H1 (cell line): ENCODE data around the gene DELE1. TPM values are rescaled to one million over a fixed set of nuclear protein-coding genes. Genes with fewer than 3 reads are reported as not detected.

Experiments used
- CTCF ChIA-PET: fragments of 300-600 bp; sonication (Branson Sonifier 250); formaldehyde crosslinking; loops from one replicate; lab custom pipeline; 2021; ENCODE audit not compliant: partially characterized antibody; lab: Charles Lee
- POLR2A ChIA-PET: fragments of 300-600 bp; sonication (Branson Sonifier 250); formaldehyde crosslinking; loops from one replicate; lab custom pipeline; 2021; ENCODE audit warnings: inconsistent platforms; ENCODE audit not compliant: partially characterized antibody; lab: Charles Lee
- DNase-seq, 2 experiments: peaks; one replicate each; pipeline versions ENCODE4 v3.0.0 to v3.0.0-alpha.2; 2010 to 2022; ENCODE audit warnings: low spot score in 2 of 2, low read depth in 1 of 2, mixed read lengths in 1 of 2
- FAIRE-seq: peaks from 2 replicates; lab custom pipeline; 2011; peaks lifted over from hg19 to GRCh38; lab: Jason Lieb, UNC
- H2AFZ ChIP-seq: 2 replicates; pipeline ENCODE4 v1.8.1; 2012; ENCODE audit warnings: low read length, inconsistent platforms
- H2AK5ac ChIP-seq: 2 replicates; pipeline ENCODE4 v1.6.1; 2013; ENCODE audit warnings: low read depth, low read length
- H2BK120ac ChIP-seq: replicated peaks from 2 replicates; pipeline ENCODE3; 2013; ENCODE audit warnings: low read depth, low read length, inconsistent platforms
- H2BK12ac ChIP-seq: 2 replicates; pipeline ENCODE4 v1.6.1; 2013; ENCODE audit warnings: low read depth, low read length
- H2BK15ac ChIP-seq: 2 replicates; pipeline ENCODE4 v1.6.1; 2013; ENCODE audit warnings: low read length
- H2BK20ac ChIP-seq: 2 replicates; pipeline ENCODE4 v1.6.1; 2013; ENCODE audit warnings: low read length
- H2BK5ac ChIP-seq: 2 replicates; pipeline ENCODE4 v1.6.1; 2013; ENCODE audit warnings: low read depth, low read length
- H3K14ac ChIP-seq: 2 replicates; pipeline ENCODE4 v1.6.1; 2013; ENCODE audit warnings: inconsistent platforms; ENCODE audit not compliant: insufficient read length
- H3K18ac ChIP-seq: 2 replicates; pipeline ENCODE4 v1.6.1; 2013; ENCODE audit warnings: low read length; ENCODE audit errors: extremely low read depth
- H3K23ac ChIP-seq: 2 replicates; pipeline ENCODE4 v1.6.1; 2013; ENCODE audit warnings: inconsistent platforms; ENCODE audit not compliant: insufficient read length
- H3K23me2 ChIP-seq: 2 replicates; pipeline ENCODE4 v1.6.1; 2013; ENCODE audit warnings: low read depth, low read length
- H3K27ac ChIP-seq: 2 replicates; pipeline ENCODE4 v1.6.1; 2011; ENCODE audit warnings: low read depth, low read length, inconsistent platforms
- H3K27me3 ChIP-seq, 4 experiments: replicated peaks in 1 of 4; 1 replicate in 1 of 4; 2 replicates in 3 of 4; pipeline versions ENCODE4 v1.6.1 to v1.8.1; 2011 to 2013; ENCODE audit warnings: low read length in 3 of 4, mild to moderate bottlenecking in 3 of 4, inconsistent platforms in 2 of 4, mixed read lengths in 2 of 4, moderate library complexity in 1 of 4; ENCODE audit not compliant: control insufficient read depth in 3 of 4, insufficient read depth in 3 of 4; ENCODE audit errors: extremely low read depth in 1 of 4
- H3K36me3 ChIP-seq, 4 experiments: 2 replicates each; pipeline versions ENCODE4 v1.6.1 to v1.8.1; 2011 to 2013; ENCODE audit warnings: mild to moderate bottlenecking in 4 of 4, low read length in 3 of 4, moderate library complexity in 2 of 4, control low read depth in 1 of 4, inconsistent platforms in 1 of 4; ENCODE audit not compliant: insufficient read depth in 4 of 4, control insufficient read depth in 2 of 4
- H3K4ac ChIP-seq: replicated peaks from 2 replicates; pipeline ENCODE3; 2013; ENCODE audit warnings: low read length, low read depth, mixed read lengths, inconsistent platforms; ENCODE audit not compliant: insufficient read length
- H3K4me1 ChIP-seq, 4 experiments: replicated peaks in 1 of 4; 1 replicate in 1 of 4; 2 replicates in 3 of 4; pipeline versions ENCODE4 v1.6.1 to v1.8.1; 2011 to 2013; ENCODE audit warnings: low read length in 3 of 4, inconsistent platforms in 2 of 4, mixed read lengths in 1 of 4; ENCODE audit not compliant: insufficient read depth in 4 of 4, control insufficient read depth in 3 of 4
- H3K4me2 ChIP-seq, 2 experiments: 2 replicates each; pipeline versions ENCODE4 v1.6.1 to v1.8.1; 2011 to 2013; ENCODE audit warnings: low read depth in 2 of 2, low read length in 2 of 2, control low read depth in 1 of 2, inconsistent platforms in 1 of 2, mild to moderate bottlenecking in 1 of 2; ENCODE audit not compliant: insufficient read depth in 1 of 2
- H3K4me3 ChIP-seq, 4 experiments: fragments of 200-600, 300-600 bp in 1 of 4; sonication (generic), shearing (Covaris generic), sonication (Bioruptor Twin) in 1 of 4; 2 replicates each; pipeline versions ENCODE4 v1.5.1 to v1.8.1; 2011 to 2016; ENCODE audit warnings: low read length in 4 of 4, low read depth in 3 of 4, control low read depth in 2 of 4, inconsistent platforms in 2 of 4, mild to moderate bottlenecking in 2 of 4, mixed read lengths in 1 of 4, moderate library complexity in 1 of 4; ENCODE audit not compliant: insufficient read depth in 2 of 4; ENCODE audit errors: extremely low read depth in 1 of 4
- H3K56ac ChIP-seq: replicated peaks from 2 replicates; pipeline ENCODE3; 2013; ENCODE audit warnings: low read depth, mild to moderate bottlenecking, mixed read lengths, low read length, inconsistent platforms; ENCODE audit not compliant: insufficient read length
- H3K79me1 ChIP-seq: 2 replicates; pipeline ENCODE4 v1.6.1; 2013; ENCODE audit warnings: low read depth, low read length, control low read depth
- H3K79me2 ChIP-seq, 2 experiments: 2 replicates each; pipeline versions ENCODE4 v1.6.1 to v1.8.1; 2012 to 2013; ENCODE audit warnings: low read length in 2 of 2, mild to moderate bottlenecking in 2 of 2, inconsistent platforms in 1 of 2; ENCODE audit not compliant: insufficient read depth in 2 of 2, control insufficient read depth in 1 of 2
- H3K9ac ChIP-seq, 4 experiments: replicated peaks in 1 of 4; 1 replicate in 1 of 4; 2 replicates in 3 of 4; pipeline versions ENCODE4 v1.6.1 to v1.8.1; 2011 to 2013; ENCODE audit warnings: low read depth in 3 of 4, low read length in 3 of 4, control low read depth in 2 of 4, mild to moderate bottlenecking in 2 of 4, moderate library complexity in 2 of 4, inconsistent platforms in 1 of 4; ENCODE audit errors: extremely low read depth in 1 of 4
- H3K9me3 ChIP-seq, 2 experiments: 2 replicates each; pipeline versions ENCODE4 v1.6.1 to v1.8.1; 2012 to 2013; ENCODE audit warnings: mild to moderate bottlenecking in 2 of 2, moderate library complexity in 2 of 2, control low read depth in 1 of 2, inconsistent platforms in 1 of 2, low read depth in 1 of 2, low read length in 1 of 2, mixed read lengths in 1 of 2; ENCODE audit not compliant: insufficient read depth in 2 of 2
- H4K20me1 ChIP-seq, 2 experiments: replicated peaks in 1 of 2; 2 replicates each; pipeline versions ENCODE3 to v1.8.1; 2011 to 2013; ENCODE audit warnings: inconsistent platforms in 2 of 2, low read length in 2 of 2, mild to moderate bottlenecking in 1 of 2; ENCODE audit not compliant: insufficient read depth in 2 of 2, control insufficient read depth in 1 of 2
- H4K5ac ChIP-seq: 2 replicates; pipeline ENCODE4 v1.6.1; 2013; ENCODE audit warnings: low read length, low read depth, mixed read lengths, inconsistent platforms; ENCODE audit not compliant: insufficient read length
- H4K8ac ChIP-seq: 2 replicates; pipeline ENCODE4 v1.8.0; 2013; ENCODE audit warnings: mild to moderate bottlenecking, moderate library complexity, low read length, inconsistent platforms; ENCODE audit not compliant: insufficient read depth; ENCODE audit errors: extremely low read depth
- H4K91ac ChIP-seq: replicated peaks from 2 replicates; pipeline ENCODE3; 2013; ENCODE audit warnings: low read length, mixed read lengths, inconsistent platforms; ENCODE audit not compliant: insufficient read length
- CREB1 ChIP-seq: IDR thresholded peaks from 2 replicates; pipeline ENCODE4 v1.6.1; 2012; ENCODE audit warnings: inconsistent platforms
- EP300 ChIP-seq, 2 experiments: IDR thresholded peaks; 1 replicate in 1 of 2; 2 replicates in 1 of 2; pipeline ENCODE4 v1.6.1; 2011 to 2012; ENCODE audit warnings: low read depth in 2 of 2, low read length in 2 of 2, mild to moderate bottlenecking in 2 of 2, borderline replicate concordance in 1 of 2, inconsistent platforms in 1 of 2, moderate library complexity in 1 of 2
- NANOG ChIP-seq: IDR thresholded peaks from 2 replicates; pipeline ENCODE4 v1.6.1; 2011; ENCODE audit warnings: low read length, low read depth, mild to moderate bottlenecking, inconsistent platforms; ENCODE audit not compliant: insufficient read depth, poor library complexity, severe bottlenecking
- POLR2A ChIP-seq, 2 experiments: IDR thresholded peaks; 1 replicate in 1 of 2; 2 replicates in 1 of 2; pipeline ENCODE4 v1.6.1; 2011; ENCODE audit warnings: low read depth in 2 of 2, low read length in 2 of 2, mild to moderate bottlenecking in 2 of 2; ENCODE audit errors: control extremely low read depth in 1 of 2
- POU5F1 ChIP-seq: IDR thresholded peaks from 2 replicates; pipeline ENCODE4 v1.6.1; 2011; ENCODE audit warnings: low read depth, mild to moderate bottlenecking, low read length, moderate library complexity
- RBBP5 ChIP-seq: IDR thresholded peaks from 2 replicates; pipeline ENCODE4 v1.7.1; 2012; ENCODE audit warnings: low read depth, mild to moderate bottlenecking, inconsistent platforms, low read length, moderate library complexity, borderline replicate concordance
- RFX5 ChIP-seq: IDR thresholded peaks from 2 replicates; pipeline ENCODE4 v1.6.1; 2011; ENCODE audit warnings: low read depth, low read length, improper control_type of control experiment, borderline replicate concordance
- SIX5 ChIP-seq: IDR thresholded peaks from 2 replicates; pipeline ENCODE4 v1.6.1; 2011; ENCODE audit warnings: mild to moderate bottlenecking, low read depth, low read length
- SRF ChIP-seq: IDR thresholded peaks from 2 replicates; pipeline ENCODE4 v1.6.1; 2011; ENCODE audit warnings: mild to moderate bottlenecking, low read depth, low read length, moderate library complexity
- TAF7 ChIP-seq: optimal IDR thresholded peaks from 2 replicates; pipeline ENCODE3; 2011; ENCODE audit warnings: low read depth, mild to moderate bottlenecking, inconsistent platforms, low read length, moderate library complexity, borderline replicate concordance
- WGBS, 2 experiments: shearing (Covaris generic) in 1 of 2; methylation state at CpG; one replicate each; pipeline versions ENCODE4 v1.1.6 to v1.1.7; 2013 to 2015; ENCODE audit warnings: low lambda C conversion rate in 2 of 2, mixed read lengths in 2 of 2, inconsistent platforms in 1 of 2, low coverage in 1 of 2, missing lambda C conversion rate in 1 of 2; ENCODE audit not compliant: insufficient replicate concordance in 2 of 2, insufficient coverage in 1 of 2, insufficient read length in 1 of 2; ENCODE audit errors: extremely low coverage in 1 of 2, missing lambda C conversion rate in 1 of 2; 5-methylcytosine and 5-hydroxymethylcytosine counted together
- polyA plus RNA-seq, 7 experiments: library from polyadenylated mRNA; depleted of rRNA in 3 of 7; stranded (reverse) in 5 of 7; unstranded in 2 of 7; fragments of >200 nt in 5 of 7; fragments of 200-250 nt in 2 of 7; gene quantifications; 1 replicate in 5 of 7; 2 replicates in 1 of 7; 4 replicates in 1 of 7; pipeline versions ENCODE4 v1.2.1 to v1.2.3, GENCODE V29; 2011 to 2013; ENCODE audit warnings: missing spikeins in 2 of 7, mixed read lengths in 2 of 7
- total RNA-seq: library from RNA; stranded (reverse); fragmentation: NEBNext Ultra II Directional; extraction: Animal tissue kit (Norgen Biotek cat#: 25700); gene quantifications from 2 replicates; pipeline ENCODE4 v1.2.1, GENCODE V29; 2021

Gene DELE1
- total and polyA plus RNA-seq, 2 of the 8 experiments (the other 6 are each of a cell fraction or from before 2014, with no cell fraction given), result 61.4 to 114 TPM

GRCh38 chr5:141897425-141897824 lies 26.2 kb upstream of the DELE1 start:
- Histone ChIP-seq H3K36me3 (no peaks in the 10 kb centered on the region), H3K27me3 (no peaks in the 10 kb centered on the region), H4K91ac (no peak overlapping the region), H3K4me1 (no peaks in the 10 kb centered on the region), H3K4me3 (no peak overlapping the region), H4K5ac (no peak overlapping the region), H3K79me1 (no peaks in the 10 kb centered on the region), H2BK12ac (no peak overlapping the region), H2AFZ (no peak overlapping the region), H3K9me3 (no peaks in the 10 kb centered on the region), H3K27ac (no peak overlapping the region), H2BK20ac (no peak overlapping the region), H2BK15ac (no peak overlapping the region), H3K14ac (no peak overlapping the region), H2AK5ac (no peak overlapping the region), H3K56ac (no peak overlapping the region), H3K23ac (no peak overlapping the region), H4K20me1 (no peaks in the 10 kb centered on the region), H2BK5ac (no peak overlapping the region), H3K4me2 (no peak overlapping the region), H3K4ac (no peak overlapping the region), H2BK120ac (no peak overlapping the region), H3K23me2 (no peaks in the 10 kb centered on the region), H3K9ac (no peak overlapping the region), H3K79me2 (no peaks in the 10 kb centered on the region), H3K18ac (no peak overlapping the region), H4K8ac (no peak overlapping the region)
- POLR2A ChIA-PET, result interaction anchor here (2.1 kb wide), 1 partner anchor 16 kb away, joined by 5 read pairs; no protein-coding TSS in a partner anchor
- FAIRE-seq (no peak), DNase-seq (no peak)
- CTCF ChIA-PET, result interaction anchor here (0.9 to 2.1 kb wide), 5 partner anchors 14 to 85 kb away, joined by 3 to 11 read pairs (median 3); no protein-coding TSS in a partner anchor
- WGBS, 2 experiments, result 90% methylated on average over 4 of the region's 4 CpGs; no CpG with 5 or more reads in 1 of the 2 experiments
- no peak for TF ChIP-seq SIX5
- TF ChIP-seq CREB1, result no peak
- TF ChIP-seq RFX5, result no peak
- no peak for TF ChIP-seq SRF
- TF ChIP-seq RBBP5, result no peak
- no peak for TF ChIP-seq EP300 (IDR thresholded peaks at IDR 0.05; ENCODE audit: borderline replicate concordance in 1 of 2, low read depth in 2 of 2, low read length in 2 of 2)
- TF ChIP-seq NANOG, result no peak
- no peak for TF ChIP-seq POU5F1
- TF ChIP-seq TAF7, result no peak
- TF ChIP-seq POLR2A (IDR thresholded peaks at IDR 0.05; ENCODE audit: control extremely low read depth in 1 of 2, low read depth in 2 of 2, low read length in 2 of 2), result no peak
